H1 (cell line): ENCODE results near the gene LHPP. TPM values are rescaled to one million over a fixed set of nuclear protein-coding genes. Genes with fewer than 3 reads are reported as not detected.

ENCODE experiments used
- BCL11A ChIP-seq, 2 experiments: IDR thresholded peaks; one replicate each; pipeline ENCODE4 v1.6.1; 2011; ENCODE audit warnings: low read depth in 2 of 2, low read length in 2 of 2, mild to moderate bottlenecking in 2 of 2
- CHD2 ChIP-seq: IDR thresholded peaks from 2 replicates; pipeline ENCODE4 v1.6.1; 2012; ENCODE audit warnings: low read length, improper control_type of control experiment
- NANOG ChIP-seq: IDR thresholded peaks from 2 replicates; pipeline ENCODE4 v1.6.1; 2011; ENCODE audit warnings: low read length, low read depth, mild to moderate bottlenecking, inconsistent platforms; ENCODE audit not compliant: insufficient read depth, poor library complexity, severe bottlenecking
- SP1 ChIP-seq: IDR thresholded peaks from 2 replicates; pipeline ENCODE4 v1.6.1; 2011; ENCODE audit warnings: low read depth, low read length
- polyA plus RNA-seq, 7 experiments: library from polyadenylated mRNA; depleted of rRNA in 3 of 7; stranded (reverse) in 5 of 7; unstranded in 2 of 7; fragments of >200 nt in 5 of 7; fragments of 200-250 nt in 2 of 7; gene quantifications; 1 replicate in 5 of 7; 2 replicates in 1 of 7; 4 replicates in 1 of 7; pipeline versions ENCODE4 v1.2.1 to v1.2.3, GENCODE V29; 2011 to 2013; ENCODE audit warnings: missing spikeins in 2 of 7, mixed read lengths in 2 of 7
- total RNA-seq: library from RNA; stranded (reverse); fragmentation: NEBNext Ultra II Directional; extraction: Animal tissue kit (Norgen Biotek cat#: 25700); gene quantifications from 2 replicates; pipeline ENCODE4 v1.2.1, GENCODE V29; 2021

LHPP gene
- total and polyA plus RNA-seq, 2 of the 8 experiments (the other 6 are each of a cell fraction or from before 2014, with no cell fraction given) = 26.0 to 45.0 TPM

GRCh38 chr10:124462348-124462695 is 699 bp downstream of the LHPP start (continued):
- TF ChIP-seq CHD2 = no peak
- no peak for TF ChIP-seq BCL11A (IDR thresholded peaks at IDR 0.05; ENCODE audit: low read depth in 2 of 2, low read length in 2 of 2)
- no peak for TF ChIP-seq NANOG
- TF ChIP-seq SP1 = no peak
- TF ChIP-seq, all 59 proteins: peak for 0
